PFSK-1 (cell line): ENCODE measurements around the gene RASAL3.

ENCODE experiments used
- FOXP2 ChIP-seq: optimal IDR thresholded peaks from 2 replicates; pipeline ENCODE3; 2011; ENCODE audit warnings: borderline replicate concordance, control low read depth, inconsistent platforms; ENCODE audit not compliant: insufficient read depth; ENCODE audit errors: extremely low read length, extremely low read depth
- POLR2AphosphoS5 ChIP-seq: IDR thresholded peaks from 2 replicates; pipeline ENCODE4 v1.6.1; 2012; ENCODE audit warnings: low read depth, mild to moderate bottlenecking, control low read depth, low read length, moderate library complexity

DNA sequence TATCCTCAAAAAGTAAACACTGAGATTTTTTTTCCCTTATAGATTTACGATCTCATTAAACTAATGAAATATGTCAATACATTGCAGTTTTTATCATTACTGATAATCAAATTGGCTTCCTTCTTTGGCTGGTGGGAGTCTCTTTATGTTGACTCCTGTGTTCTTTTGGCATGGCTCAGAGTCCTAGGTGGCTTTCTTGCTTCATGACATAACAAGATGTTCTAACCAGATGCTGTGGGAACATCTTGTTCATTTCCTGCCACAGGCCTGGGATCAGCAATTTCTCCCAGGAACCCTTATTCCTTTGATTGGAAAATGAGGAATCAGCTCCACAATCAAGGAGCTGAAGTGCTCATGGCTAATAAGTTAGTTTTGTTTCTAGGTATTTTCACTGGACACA lies 30.8 kb upstream of the RASAL3 start:
- TF ChIP-seq POLR2AphosphoS5 (no peak), FOXP2 (no peak)
